BLaER1 (cell line): ENCODE data around the gene INSL3.
"Not testable (repeated sequence)": the region's sequence is repeated elsewhere in the genome, so short reads cannot be mapped to it uniquely, and the experiment has no call there.

Experiments
- H3K27ac ChIP-seq: shearing (Covaris generic); formaldehyde crosslinking; 2 replicates; pipeline ENCODE4 v1.8.1; 2022
- H3K27me3 ChIP-seq: shearing (Covaris generic); formaldehyde crosslinking; 2 replicates; pipeline ENCODE4 v1.8.1; 2022
- H3K36me3 ChIP-seq: shearing (Covaris generic); formaldehyde crosslinking; 2 replicates; pipeline ENCODE4 v1.8.1; 2022
- H3K4me1 ChIP-seq: shearing (Covaris generic); formaldehyde crosslinking; 2 replicates; pipeline ENCODE4 v1.8.1; 2022
- H3K4me2 ChIP-seq: shearing (Covaris generic); formaldehyde crosslinking; 2 replicates; pipeline ENCODE4 v1.8.1; 2022
- H3K4me3 ChIP-seq: shearing (Covaris generic); formaldehyde crosslinking; 2 replicates; pipeline ENCODE4 v1.8.1; 2022
- H3K9ac ChIP-seq: shearing (Covaris generic); formaldehyde crosslinking; 2 replicates; pipeline ENCODE4 v1.8.1; 2022
- H3K9me3 ChIP-seq: shearing (Covaris generic); formaldehyde crosslinking; 2 replicates; pipeline ENCODE4 v1.8.1; 2022
- H4K20me1 ChIP-seq: shearing (Covaris generic); formaldehyde crosslinking; 2 replicates; pipeline ENCODE4 v1.8.1; 2022
- Cebpa-rat ChIP-seq: shearing (Covaris generic); IDR thresholded peaks from 2 replicates; pipeline ENCODE4 v1.8.1; 2022

INSL3 gene

DNA sequence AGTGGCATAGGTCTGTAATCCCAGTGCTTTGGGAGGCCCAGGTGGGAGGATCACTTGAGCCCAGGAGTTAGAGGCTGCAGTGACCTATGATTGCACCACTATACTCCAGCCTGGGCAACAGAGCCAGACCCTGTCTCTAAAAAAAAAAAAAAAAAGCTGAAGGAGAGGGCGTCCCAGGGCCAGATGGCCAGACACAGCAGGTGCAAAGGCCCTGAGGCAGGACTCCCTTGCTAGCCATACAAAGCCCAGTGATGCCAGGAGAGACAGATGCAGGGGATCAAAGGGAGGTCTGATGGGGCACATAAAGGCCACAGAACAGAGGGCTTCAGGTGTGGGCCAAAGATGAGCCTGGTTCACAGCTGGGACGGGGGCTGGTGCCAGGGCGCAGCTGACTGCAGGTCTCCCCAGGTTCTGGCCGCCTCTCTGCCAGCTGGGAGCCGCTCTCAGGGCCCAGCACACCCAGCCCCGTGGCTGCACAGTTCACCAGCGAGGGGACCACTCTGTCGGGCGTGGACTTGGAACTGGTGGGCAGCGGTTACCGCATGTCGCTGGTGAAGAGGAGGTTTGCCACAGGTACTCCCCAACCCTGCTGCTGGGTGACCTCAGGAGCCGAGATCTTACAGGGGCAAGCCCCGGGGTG is 33.9 kb downstream of the INSL3 start:
- Histone ChIP-seq H3K4me2 (no peak overlapping the region), H3K36me3 (peaks cover 66% of the 10 kb centered on the region), H3K9me3 (no peaks in the 10 kb centered on the region), H3K4me1 (peaks cover 25% of the 10 kb centered on the region), H3K27me3 (no peaks in the 10 kb centered on the region), H4K20me1 (no peaks in the 10 kb centered on the region; the same call in 1 of the 2 replicates), H3K4me3 (no peak overlapping the region), H3K9ac (no peak overlapping the region), H3K27ac (no peak overlapping the region)
- TF ChIP-seq Cebpa-rat: no peak

DNA sequence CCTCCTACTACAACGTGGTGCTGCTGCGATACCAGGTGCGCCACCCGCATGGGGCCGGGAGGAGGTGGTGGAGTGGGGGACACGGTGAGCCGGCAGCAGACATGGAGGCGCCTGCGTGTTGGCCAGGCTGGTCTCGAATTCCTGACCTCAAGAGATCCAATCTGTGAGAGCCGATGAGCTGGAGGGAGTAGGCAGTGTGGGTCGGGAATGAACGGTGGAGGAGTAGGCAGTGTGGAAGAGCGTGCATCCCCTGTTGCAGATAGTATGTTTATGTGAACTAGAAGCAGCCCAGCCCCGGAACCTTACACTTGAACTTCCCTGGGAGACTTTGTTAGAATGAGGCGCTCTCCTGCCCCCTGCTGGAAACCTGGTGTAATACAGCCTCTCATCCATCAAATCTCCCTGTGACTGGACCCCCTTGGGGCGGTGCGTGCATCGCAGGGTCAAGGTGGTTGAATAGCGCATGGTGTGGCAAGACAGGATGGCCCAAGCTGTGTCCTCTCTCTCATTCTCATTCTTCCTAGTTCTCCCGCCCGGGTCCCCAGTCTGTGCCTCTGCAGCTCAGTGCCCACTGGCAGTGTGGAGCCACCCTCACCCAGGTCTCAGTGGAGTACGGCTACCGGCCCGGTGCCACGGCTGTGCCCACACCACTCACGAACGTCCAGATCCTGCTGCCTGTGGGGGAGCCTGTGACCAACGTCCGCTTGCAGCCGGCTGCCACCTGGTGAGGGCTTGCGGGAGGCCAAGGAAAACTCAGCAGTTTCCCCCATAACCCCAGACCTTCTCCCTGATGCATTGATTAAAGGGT is 36.9 kb downstream of the INSL3 start:
- H3K4me2 ChIP-seq: no peak overlapping the region
- TF ChIP-seq Cebpa-rat: no peak

DNA sequence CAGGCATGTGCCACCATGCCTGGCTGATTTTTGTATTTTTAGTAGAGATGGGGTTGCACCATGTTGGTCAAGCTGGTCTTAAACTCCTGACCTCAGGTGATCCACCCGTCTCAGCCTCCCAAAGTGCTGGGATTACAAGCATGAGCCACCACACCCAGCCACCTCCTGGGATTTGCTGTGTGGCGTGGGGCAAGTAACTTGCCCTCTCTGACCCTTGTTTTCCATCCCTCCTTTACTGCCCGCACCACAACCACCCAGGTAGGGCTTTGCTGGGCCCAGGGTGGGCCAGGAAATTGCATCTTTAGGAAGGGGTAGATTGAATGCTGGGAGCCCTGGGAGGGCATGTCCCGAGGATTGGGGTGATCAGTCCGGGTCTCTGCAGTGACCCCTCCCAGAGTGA is 37.6 kb downstream of the INSL3 start:
- H3K9ac ChIP-seq, H3K27ac ChIP-seq, H3K4me2 ChIP-seq, H3K27me3 ChIP-seq, H3K4me1 ChIP-seq, H3K9me3 ChIP-seq, H4K20me1 ChIP-seq, H3K4me3 ChIP-seq: not testable (repeated sequence)
- H3K36me3 ChIP-seq: peaks cover 82% of the 10 kb centered on the region

More for the DNA sequence above, 36.9 kb downstream of the INSL3 start:
- Histone ChIP-seq H3K4me3 (no peak overlapping the region), H3K9ac (no peak overlapping the region), H3K27me3 (no peaks in the 10 kb centered on the region), H3K36me3 (peaks cover 87% of the 10 kb centered on the region), H3K4me1 (0 out of 2 replicates have a peak, but pooled peaks cover 3% of the 10 kb centered on the region), H3K27ac (no peak overlapping the region), H3K9me3 (no peaks in the 10 kb centered on the region), H4K20me1 (no peaks in the 10 kb centered on the region; the same call in 1 of the 2 replicates)

DNA sequence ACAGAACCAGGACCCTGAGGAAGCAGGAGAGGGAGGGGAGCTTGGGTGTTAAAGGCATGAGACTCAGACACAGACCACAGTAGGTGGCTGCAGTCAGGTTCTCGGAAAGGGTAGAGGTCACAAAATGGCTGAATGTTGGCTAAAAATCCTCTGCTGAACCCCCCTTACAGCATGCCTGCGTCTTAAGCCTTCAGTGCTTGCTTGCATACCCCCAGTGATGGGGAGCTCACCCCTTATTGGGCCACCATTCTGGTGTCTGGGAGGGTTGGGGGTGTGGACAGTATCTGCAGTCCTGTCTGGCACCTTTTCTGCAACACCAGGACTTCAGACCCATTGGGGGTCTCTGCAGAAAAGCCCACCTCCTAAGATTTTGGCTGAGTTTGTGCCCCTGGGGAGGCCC is 40.5 kb downstream of the INSL3 start:
- Histone ChIP-seq H3K4me3 (no peak overlapping the region), H3K4me1 (peaks cover 27% of the 10 kb centered on the region), H3K27ac (no peak overlapping the region), H4K20me1 (peaks cover 16% of the 10 kb centered on the region), H3K4me2 (no peak overlapping the region), H3K36me3 (peaks cover 83% of the 10 kb centered on the region), H3K9ac (no peak overlapping the region), H3K27me3 (no peaks in the 10 kb centered on the region), H3K9me3 (no peaks in the 10 kb centered on the region)
- no peak for TF ChIP-seq Cebpa-rat

DNA sequence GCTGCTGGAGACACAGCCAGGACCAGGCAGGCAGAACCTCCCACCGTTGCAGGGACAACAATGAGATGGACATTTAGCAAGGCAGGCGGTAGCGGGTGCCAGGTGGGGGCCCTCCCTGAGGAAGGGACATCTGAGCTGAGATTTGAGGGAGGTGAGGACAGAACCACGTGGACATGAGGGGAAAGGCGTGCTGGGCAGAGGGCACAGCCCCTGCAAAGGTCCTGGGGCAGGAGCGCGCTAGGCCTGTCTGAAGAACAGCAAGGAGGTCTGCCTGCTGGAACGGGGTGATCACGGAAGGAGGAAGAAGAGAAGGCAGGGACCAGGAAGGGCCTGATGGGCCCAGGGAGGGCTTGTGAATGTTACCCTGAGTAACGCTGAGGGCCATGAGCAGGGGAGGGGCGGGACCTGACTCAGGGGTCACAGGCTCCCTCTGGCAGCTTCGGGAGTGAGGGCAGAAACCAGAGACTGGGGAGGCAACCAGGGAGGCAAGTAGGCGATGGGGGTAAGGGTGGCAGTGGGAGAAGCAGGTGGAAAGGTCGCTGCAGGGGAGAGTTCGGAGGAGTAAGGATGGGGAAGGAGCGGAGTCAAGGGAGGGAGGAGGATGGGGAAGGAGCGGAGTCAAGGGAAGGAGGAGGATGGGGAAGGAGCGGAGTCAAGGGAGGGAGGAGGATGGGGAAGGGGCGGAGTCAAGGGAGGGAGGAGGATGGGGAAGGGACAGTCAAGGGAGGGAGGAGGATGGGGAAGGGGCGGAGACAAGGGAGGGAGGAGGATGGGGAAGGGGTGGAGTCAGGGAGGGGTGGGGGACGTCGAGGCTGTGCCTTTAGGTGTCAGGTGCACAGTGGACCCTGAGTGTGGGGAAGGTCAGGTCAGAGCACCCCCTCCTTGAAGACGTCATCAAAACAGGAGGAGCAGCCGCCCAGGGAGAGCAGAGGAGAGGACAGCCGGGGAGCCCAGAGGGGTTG is 42.1 kb downstream of the INSL3 start:
- H3K9ac ChIP-seq: no peak overlapping the region
- H3K9me3 ChIP-seq: no peaks in the 10 kb centered on the region
- no peak for TF ChIP-seq Cebpa-rat
- H3K27ac ChIP-seq: no peak overlapping the region
- peaks cover 27% of the 10 kb centered on the region for H4K20me1 ChIP-seq
- H3K36me3 ChIP-seq: peaks cover 83% of the 10 kb centered on the region
- peaks cover 28% of the 10 kb centered on the region for H3K4me1 ChIP-seq
- no peaks in the 10 kb centered on the region for H3K27me3 ChIP-seq
- H3K4me2 ChIP-seq: no peak overlapping the region; the same call in 1 of the 2 replicates
- no peak overlapping the region for H3K4me3 ChIP-seq

DNA sequence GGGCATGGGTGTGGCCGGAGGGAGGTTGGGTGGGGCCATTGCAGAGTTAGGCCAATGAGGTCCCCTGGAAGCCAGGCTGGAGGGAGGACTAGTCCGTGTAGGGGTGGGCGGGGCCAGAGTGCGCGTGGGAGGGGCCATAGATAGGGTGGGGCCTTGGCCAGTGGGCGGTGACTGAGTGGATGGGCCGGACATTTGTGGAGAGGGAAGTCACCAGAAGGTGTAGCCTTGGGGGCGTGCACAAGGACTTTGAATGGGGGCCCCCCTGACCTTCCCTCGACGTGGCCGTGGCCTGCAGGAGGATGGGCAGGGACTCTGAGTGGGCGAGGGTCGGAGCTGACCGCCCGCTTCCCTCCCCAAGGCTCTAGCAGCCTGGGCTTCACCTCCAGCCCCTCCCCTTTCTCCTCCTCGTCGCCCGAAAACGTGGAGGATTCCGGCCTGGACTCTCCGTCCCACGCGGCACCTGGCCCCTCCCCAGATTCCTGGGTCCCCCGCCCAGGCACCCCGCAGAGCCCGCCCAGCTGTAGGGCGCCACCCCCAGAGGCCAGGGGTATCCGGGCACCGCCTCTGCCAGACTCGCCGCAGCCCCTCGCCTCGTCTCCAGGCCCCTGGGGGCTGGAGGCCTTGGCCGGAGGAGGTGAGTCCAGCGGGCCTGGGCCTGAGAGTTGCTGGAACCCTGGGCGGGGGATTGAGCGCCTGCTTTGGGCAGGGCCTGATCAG is 42.9 kb downstream of the INSL3 start:
- no peak overlapping the region; the same call in 1 of the 2 replicates for H3K4me2 ChIP-seq
- H3K9me3 ChIP-seq: no peaks in the 10 kb centered on the region
- no peak overlapping the region for H3K4me3 ChIP-seq
- H3K27ac ChIP-seq: no peak overlapping the region
- peaks cover 30% of the 10 kb centered on the region for H4K20me1 ChIP-seq
- no peak for TF ChIP-seq Cebpa-rat
- H3K27me3 ChIP-seq: no peaks in the 10 kb centered on the region
- peaks cover 24% of the 10 kb centered on the region for H3K4me1 ChIP-seq
- no peak overlapping the region for H3K9ac ChIP-seq
- H3K36me3 ChIP-seq: peaks cover 80% of the 10 kb centered on the region

DNA sequence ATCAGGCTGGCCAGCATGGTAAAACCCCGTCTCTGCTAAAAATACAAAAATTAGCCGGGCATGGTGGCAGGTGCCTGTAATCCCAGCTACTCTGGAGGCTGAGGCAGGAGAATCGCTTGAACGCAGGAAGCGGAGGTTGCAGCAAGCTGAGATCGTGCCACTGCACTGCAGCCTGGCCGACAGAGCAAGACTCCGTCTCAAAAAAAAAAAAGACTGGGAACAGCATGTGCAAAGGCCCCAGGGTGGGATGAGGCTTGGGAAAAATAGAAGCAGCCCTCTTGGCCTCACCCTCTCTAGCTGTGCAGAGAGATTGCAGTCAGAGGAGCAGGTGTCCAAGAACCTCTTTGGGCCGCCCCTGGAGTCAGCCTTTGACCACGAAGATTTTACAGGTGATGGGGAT is 43.5 kb downstream of the INSL3 start:
- H3K4me3 ChIP-seq, H3K4me2 ChIP-seq, H3K27ac ChIP-seq, H3K27me3 ChIP-seq, H3K9ac ChIP-seq, H3K9me3 ChIP-seq: not testable (repeated sequence)
- Histone ChIP-seq H4K20me1 (peaks cover 30% of the 10 kb centered on the region), H3K36me3 (peaks cover 80% of the 10 kb centered on the region), H3K4me1 (peaks cover 24% of the 10 kb centered on the region)

DNA sequence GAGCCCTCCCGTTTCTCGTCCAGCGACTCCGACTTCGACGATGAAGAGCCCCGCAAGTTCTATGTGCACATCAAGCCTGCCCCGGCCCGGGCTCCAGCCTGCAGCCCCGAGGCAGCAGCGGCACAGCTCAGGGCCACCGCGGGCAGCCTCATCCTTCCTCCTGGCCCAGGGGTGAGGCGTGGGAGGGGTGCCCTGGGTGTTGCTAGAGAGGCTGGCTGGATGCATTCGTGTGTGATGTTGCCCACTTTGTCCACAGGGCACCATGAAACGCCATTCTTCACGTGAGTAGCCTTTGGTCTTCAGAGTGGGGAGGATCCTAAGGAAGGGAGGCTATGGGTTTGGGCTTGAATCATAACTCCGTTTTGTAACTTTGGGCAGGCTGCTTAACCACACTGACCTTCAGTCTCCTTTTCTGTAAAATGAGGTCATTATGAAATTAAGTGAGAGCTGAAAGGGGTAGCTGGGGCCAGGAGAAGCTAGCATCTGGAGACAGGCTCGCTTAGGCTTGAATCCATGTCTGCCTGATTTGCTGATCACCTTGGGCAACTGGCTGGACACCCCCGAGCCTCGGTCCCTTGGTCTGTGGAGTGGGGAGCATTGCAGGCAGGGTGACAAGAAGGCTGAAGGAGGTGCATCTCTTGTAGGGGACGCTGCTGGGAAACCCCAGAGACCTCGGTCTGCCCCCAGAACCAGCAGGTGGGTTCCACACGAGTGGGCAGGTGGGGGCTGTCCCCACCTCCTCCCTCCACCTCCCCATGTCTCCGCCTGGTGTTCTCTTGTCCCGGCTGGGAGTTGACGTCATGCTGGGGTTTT is 45.1 kb downstream of the INSL3 start:
- Histone ChIP-seq H3K9ac (peak overlapping the region; percentile 38; the same call in 1 of the 2 replicates), H3K9me3 (no peaks in the 10 kb centered on the region), H3K36me3 (peaks cover 80% of the 10 kb centered on the region), H3K4me2 (peak overlapping the region; percentile 58), H3K4me1 (peaks cover 24% of the 10 kb centered on the region), H3K27ac (peak overlapping the region; percentile 51), H3K4me3 (no peak overlapping the region), H3K27me3 (no peaks in the 10 kb centered on the region), H4K20me1 (peaks cover 30% of the 10 kb centered on the region)
- no peak for TF ChIP-seq Cebpa-rat
